ENCODE data around the gene GSTM4. TPM values are rescaled to one million over a fixed set of nuclear protein-coding genes. Genes with fewer than 3 reads are reported as not detected.

Gene GSTM4
- total and polyA plus RNA-seq, 2 of the 8 experiments (the other 6 are each of a cell fraction or from before 2014, with no cell fraction given), result 11.3 to 31.4 TPM

DNA sequence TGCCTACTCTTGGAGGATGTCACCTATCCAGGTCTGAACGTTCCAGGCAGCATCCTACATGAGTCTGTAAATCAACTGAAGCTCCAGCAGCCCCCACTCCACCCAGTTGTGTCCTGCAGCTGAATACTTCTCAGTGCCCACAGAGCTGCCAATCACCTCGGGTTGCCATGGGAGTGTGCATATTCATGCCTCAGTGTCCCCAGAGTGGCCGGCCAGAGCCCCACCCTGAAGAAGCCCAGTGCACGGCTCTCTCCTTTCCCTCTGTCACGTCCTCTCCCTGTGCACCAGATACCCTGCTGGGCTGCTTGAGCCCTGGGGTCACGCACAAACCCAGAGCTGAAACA lies 16.1 kb upstream of the GSTM4 start:
- no peaks in the 10 kb centered on the region for H3K36me3 ChIP-seq (ENCODE audit: control insufficient read depth in 2 of 4, insufficient read depth in 4 of 4, low read length in 3 of 4)
- H2BK20ac ChIP-seq (ENCODE audit: low read length), result no peak overlapping the region
- H3K4me2 ChIP-seq (ENCODE audit: insufficient read depth in 1 of 2, low read depth in 2 of 2, low read length in 2 of 2), result no peak overlapping the region
- H2BK120ac ChIP-seq (replicated peaks; ENCODE audit: low read depth, low read length), result no peak overlapping the region
- FAIRE-seq (no peak), DNase-seq (ENCODE audit: low read depth in 1 of 2, low spot score in 2 of 2) (no peak)
- no peaks in the 10 kb centered on the region for H3K79me1 ChIP-seq (ENCODE audit: low read depth, low read length)
- no peak overlapping the region for H4K5ac ChIP-seq (ENCODE audit: insufficient read length, low read depth, low read length)
- 68% methylated on average over 6 of the region's 6 CpGs; no CpG with 5 or more reads in 1 of the 2 experiments for WGBS, 2 experiments (ENCODE audit: extremely low coverage in 1 of 2, insufficient coverage in 1 of 2, insufficient read length in 1 of 2, insufficient replicate concordance in 2 of 2, low coverage in 1 of 2, low lambda C conversion rate in 2 of 2, missing lambda C conversion rate in 1 of 2)
- no peaks in the 10 kb centered on the region for H4K20me1 ChIP-seq (replicated peaks in 1 of 2; ENCODE audit: control insufficient read depth in 1 of 2, insufficient read depth in 2 of 2, low read length in 2 of 2)
- H3K4ac ChIP-seq (replicated peaks; ENCODE audit: insufficient read length, low read depth, low read length), result no peak overlapping the region
- H3K18ac ChIP-seq (ENCODE audit: extremely low read depth, low read length), result no peak overlapping the region
- no peak overlapping the region for H3K23ac ChIP-seq (ENCODE audit: insufficient read length)
- no peaks in the 10 kb centered on the region for H3K23me2 ChIP-seq (ENCODE audit: low read depth, low read length)
- no peak overlapping the region for H2BK5ac ChIP-seq (ENCODE audit: low read depth, low read length)
- H3K4me1 ChIP-seq (replicated peaks in 1 of 4; ENCODE audit: control insufficient read depth in 3 of 4, insufficient read depth in 4 of 4, low read length in 3 of 4), result peaks cover 5 to 8% (median 6%) of the 10 kb centered on the region in 4 experiments; a peak in 6 of 7 replicates
- no peaks in the 10 kb centered on the region for H3K9me3 ChIP-seq (ENCODE audit: insufficient read depth in 2 of 2, low read depth in 1 of 2, low read length in 1 of 2)
- no peak overlapping the region for H4K8ac ChIP-seq (ENCODE audit: extremely low read depth, insufficient read depth, low read length)
- no peak overlapping the region for H3K56ac ChIP-seq (replicated peaks; ENCODE audit: insufficient read length, low read depth, low read length)
- 0 out of 2 replicates have a peak overlapping the region, but pooled peaks have one; percentile 39 for H2BK12ac ChIP-seq (ENCODE audit: low read depth, low read length)
- ChIA-PET CTCF (ENCODE audit: partially characterized antibody) (interaction anchor here (0.5 to 10.7 kb wide), 75 partner anchors 10 to 529 kb away, joined by 3 to 293 read pairs (median 7); partner anchors contain the start of genes AHCYL1, CYB561D1, EPS8L3 and GNAI3), POLR2A (ENCODE audit: partially characterized antibody) (interaction anchor here (1.0 to 4.5 kb wide), 7 partner anchors 9 to 129 kb away, joined by 3 to 18 read pairs (median 5); partner anchors contain the start of genes AMPD2, GNAI3, GNAT2 and GSTM4)
- H3K27me3 ChIP-seq (replicated peaks in 1 of 4; ENCODE audit: control insufficient read depth in 3 of 4, extremely low read depth in 1 of 4, insufficient read depth in 3 of 4, low read length in 3 of 4), result no peaks in the 10 kb centered on the region; a peak in 2 of 7 replicates
- no peak overlapping the region for H3K9ac ChIP-seq (replicated peaks in 1 of 4; ENCODE audit: extremely low read depth in 1 of 4, low read depth in 3 of 4, low read length in 3 of 4)
- no peak overlapping the region for H3K14ac ChIP-seq (ENCODE audit: insufficient read length)
- H3K4me3 ChIP-seq (ENCODE audit: extremely low read depth in 1 of 4, insufficient read depth in 2 of 4, low read depth in 3 of 4, low read length in 4 of 4), result no peak overlapping the region
- H2BK15ac ChIP-seq (ENCODE audit: low read length), result peak overlapping the region; percentile 88; the same call in 1 of the 2 replicates
- no peak overlapping the region for H2AK5ac ChIP-seq (ENCODE audit: low read depth, low read length)
- H2AFZ ChIP-seq (ENCODE audit: low read length), result no peak overlapping the region
- no peak overlapping the region for H4K91ac ChIP-seq (replicated peaks; ENCODE audit: insufficient read length, low read length)
- TF ChIP-seq TAF7 (optimal IDR thresholded peaks at IDR 0.05; ENCODE audit: borderline replicate concordance, low read depth, low read length) (no peak), TAF1 (IDR thresholded peaks at IDR 0.05; ENCODE audit: low read depth, low read length) (no peak), CREB1 (IDR thresholded peaks at IDR 0.05) (no peak), RNF2 (IDR thresholded peaks at IDR 0.05; ENCODE audit: borderline replicate concordance, low read depth, low read length, missing control alignments, poor library complexity, severe bottlenecking) (no peak), ATF3 (IDR thresholded peaks at IDR 0.05; ENCODE audit: insufficient read depth, low read depth, low read length) (no peak), TEAD4 (IDR thresholded peaks at IDR 0.05; ENCODE audit: low read depth, low read length) (no peak), PHF8 (conservative IDR thresholded peaks at IDR 0.05; ENCODE audit: low read depth, low read length) (no peak)
- TF ChIP-seq, protein P1, sequence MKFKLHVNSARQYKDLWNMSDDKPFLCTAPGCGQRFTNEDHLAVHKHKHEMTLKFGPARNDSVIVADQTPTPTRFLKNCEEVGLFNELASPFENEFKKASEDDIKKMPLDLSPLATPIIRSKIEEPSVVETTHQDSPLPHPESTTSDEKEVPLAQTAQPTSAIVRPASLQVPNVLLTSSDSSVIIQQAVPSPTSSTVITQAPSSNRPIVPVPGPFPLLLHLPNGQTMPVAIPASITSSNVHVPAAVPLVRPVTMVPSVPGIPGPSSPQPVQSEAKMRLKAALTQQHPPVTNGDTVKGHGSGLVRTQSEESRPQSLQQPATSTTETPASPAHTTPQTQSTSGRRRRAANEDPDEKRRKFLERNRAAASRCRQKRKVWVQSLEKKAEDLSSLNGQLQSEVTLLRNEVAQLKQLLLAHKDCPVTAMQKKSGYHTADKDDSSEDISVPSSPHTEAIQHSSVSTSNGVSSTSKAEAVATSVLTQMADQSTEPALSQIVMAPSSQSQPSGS (IDR thresholded peaks at IDR 0.05; ENCODE audit: low read length), result no peak
- H3K27ac ChIP-seq (ENCODE audit: low read depth, low read length), result no peak overlapping the region
- no peaks in the 10 kb centered on the region for H3K79me2 ChIP-seq (ENCODE audit: control insufficient read depth in 1 of 2, insufficient read depth in 2 of 2, low read length in 2 of 2)
